ENCODE data around the gene NLGN3.

The NLGN3 gene

DNA sequence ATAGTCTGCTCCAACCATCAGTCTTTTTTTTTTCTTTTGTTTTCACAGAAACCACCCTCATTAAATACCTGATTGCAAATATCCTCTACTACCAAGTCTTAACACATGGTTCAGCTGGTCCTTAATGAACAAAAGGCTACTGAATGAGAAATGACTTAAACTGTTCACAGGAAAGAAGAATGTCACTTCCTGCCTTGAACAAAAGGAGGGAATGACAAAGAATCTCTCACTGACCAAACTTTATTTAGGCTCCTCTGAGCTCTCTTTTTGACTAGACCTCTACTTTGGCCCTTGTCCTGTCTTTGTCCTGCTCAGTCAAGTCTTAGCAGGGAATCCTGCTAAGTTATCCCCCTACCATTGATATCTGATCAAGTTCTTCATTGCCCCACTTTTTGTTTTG is 46.6 kb downstream of the NLGN3 start:
- Histone ChIP-seq H3K9ac (ENCODE audit: low read length) (no peak overlapping the region), H3K4me1 (ENCODE audit: control insufficient read depth, low read depth, low read length) (peaks cover 4% of the 10 kb centered on the region), H3K27ac (ENCODE audit: low read length) (no peak overlapping the region), H3K27me3 (ENCODE audit: control insufficient read depth, insufficient read depth, low read length) (no peaks in the 10 kb centered on the region), H3K36me3 (ENCODE audit: control insufficient read depth, low read depth, low read length) (no peaks in the 10 kb centered on the region), H3K9me3 (ENCODE audit: control insufficient read depth, low read depth, low read length) (peaks cover 8% of the 10 kb centered on the region), H3K4me3 (ENCODE audit: low read length) (no peak overlapping the region)

DNA sequence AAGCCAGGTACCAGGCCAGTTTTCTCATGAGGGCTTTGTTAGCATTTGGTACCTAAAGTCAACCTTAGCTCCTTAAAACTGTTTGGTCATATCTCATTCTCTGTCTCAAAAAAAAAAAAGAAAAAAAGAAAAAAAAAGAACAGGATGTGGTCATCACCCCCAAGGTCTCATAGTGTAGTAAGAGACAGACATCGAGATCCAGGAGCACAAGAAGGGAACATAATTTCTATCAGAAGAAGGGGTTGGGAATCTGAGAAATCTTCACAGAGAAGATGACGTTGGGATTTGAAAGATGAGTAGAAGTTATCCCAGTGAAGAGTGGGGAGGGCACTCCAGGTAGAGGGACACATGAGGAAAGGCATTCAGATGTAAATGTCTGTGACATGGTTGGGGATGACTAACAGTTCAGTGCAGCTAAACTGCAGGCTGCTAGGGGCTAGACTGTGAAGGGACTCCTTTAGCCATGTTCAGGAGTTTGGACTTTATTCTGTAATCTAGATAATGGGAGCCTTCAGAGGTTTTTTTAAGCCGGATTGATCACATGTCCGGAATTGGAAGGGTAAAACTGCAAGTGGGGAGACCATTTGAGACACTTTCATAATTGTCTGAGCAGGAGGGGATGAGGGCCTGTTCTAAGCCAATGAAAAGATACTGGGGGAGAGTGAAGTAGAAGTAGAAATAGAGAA is 51.5 kb downstream of the NLGN3 start:
- peaks cover 3% of the 10 kb centered on the region for H3K9me3 ChIP-seq (ENCODE audit: control insufficient read depth, low read depth, low read length)
- H3K36me3 ChIP-seq (ENCODE audit: control insufficient read depth, low read depth, low read length) = no peaks in the 10 kb centered on the region
- H3K9ac ChIP-seq (ENCODE audit: low read length) = no peak overlapping the region
- no peak overlapping the region for H3K4me3 ChIP-seq (ENCODE audit: low read length)
- H3K27ac ChIP-seq (ENCODE audit: low read length) = peak overlapping the region; percentile 1
- peaks cover under 1% of the 10 kb centered on the region for H3K4me1 ChIP-seq (ENCODE audit: control insufficient read depth, low read depth, low read length)
- no peaks in the 10 kb centered on the region for H3K27me3 ChIP-seq (ENCODE audit: control insufficient read depth, insufficient read depth, low read length)

DNA sequence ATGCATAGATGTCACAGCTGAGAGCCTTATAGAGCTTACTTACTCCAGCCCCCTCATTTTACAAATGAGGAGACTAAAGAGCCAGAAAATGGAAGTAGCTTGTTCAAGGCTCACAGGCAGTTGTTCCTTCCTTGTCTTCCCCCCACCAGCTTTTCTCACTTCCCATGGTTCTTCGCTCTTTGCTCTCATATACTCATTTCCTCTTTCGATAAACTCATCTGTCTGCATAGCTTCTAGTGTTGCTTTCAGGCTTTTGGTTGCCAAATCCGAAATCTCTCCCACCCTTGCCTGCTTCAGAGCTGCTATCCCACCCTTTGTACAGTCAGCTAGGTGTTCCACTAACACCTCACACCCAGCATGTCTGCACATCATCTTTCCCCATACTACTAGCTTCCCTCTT is 53.4 kb downstream of the NLGN3 start:
- Histone ChIP-seq H3K4me1 (ENCODE audit: control insufficient read depth, low read depth, low read length) (no peaks in the 10 kb centered on the region), H3K9me3 (ENCODE audit: control insufficient read depth, low read depth, low read length) (peaks cover 3% of the 10 kb centered on the region), H3K4me3 (ENCODE audit: low read length) (no peak overlapping the region), H3K36me3 (ENCODE audit: control insufficient read depth, low read depth, low read length) (no peaks in the 10 kb centered on the region), H3K9ac (ENCODE audit: low read length) (no peak overlapping the region), H3K27me3 (ENCODE audit: control insufficient read depth, insufficient read depth, low read length) (no peaks in the 10 kb centered on the region), H3K27ac (ENCODE audit: low read length) (no peak overlapping the region)

DNA sequence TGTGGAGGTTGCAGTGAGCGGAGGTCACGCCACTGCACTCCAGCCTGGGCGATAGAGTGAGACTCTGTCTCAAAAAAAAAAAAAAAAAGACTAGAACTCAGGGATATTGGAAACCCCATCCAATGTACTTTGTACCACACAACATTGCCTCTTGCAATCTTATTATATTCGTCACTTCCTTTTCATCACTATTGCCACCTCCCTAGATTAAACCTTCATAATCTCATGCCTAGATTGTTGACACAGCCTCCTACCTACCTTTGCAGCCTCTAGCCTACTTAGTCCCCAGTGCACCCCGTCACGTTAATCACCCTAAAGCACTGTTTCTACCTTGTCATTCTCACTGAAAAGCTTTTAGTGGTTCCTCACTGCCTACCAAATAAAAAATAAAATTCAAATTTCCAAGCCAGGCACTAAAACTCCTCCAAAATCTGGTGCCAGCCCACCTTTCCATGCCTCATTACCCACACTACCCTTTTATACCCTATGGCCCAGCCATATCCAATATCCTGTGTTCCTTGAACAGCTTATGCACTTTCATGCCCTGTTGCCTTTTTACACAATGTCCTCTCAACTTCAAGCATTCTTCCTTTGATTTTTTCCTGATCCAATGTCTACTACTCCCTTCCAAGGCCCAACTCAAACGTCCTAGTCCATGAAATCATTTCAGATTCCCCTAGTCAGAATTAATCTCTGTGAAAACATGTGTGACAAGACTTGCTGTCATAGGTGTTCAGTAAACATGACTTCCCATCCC is 54.8 kb downstream of the NLGN3 start:
- no peak overlapping the region for H3K9ac ChIP-seq (ENCODE audit: low read length)
- H3K36me3 ChIP-seq (ENCODE audit: control insufficient read depth, low read depth, low read length) = no peaks in the 10 kb centered on the region
- no peak overlapping the region for H3K4me3 ChIP-seq (ENCODE audit: low read length)
- H3K27ac ChIP-seq (ENCODE audit: low read length) = no peak overlapping the region
- H3K27me3 ChIP-seq (ENCODE audit: control insufficient read depth, insufficient read depth, low read length) = no peaks in the 10 kb centered on the region
- H3K4me1 ChIP-seq (ENCODE audit: control insufficient read depth, low read depth, low read length) = no peaks in the 10 kb centered on the region
- H3K9me3 ChIP-seq (ENCODE audit: control insufficient read depth, low read depth, low read length) = peaks cover 3% of the 10 kb centered on the region

DNA sequence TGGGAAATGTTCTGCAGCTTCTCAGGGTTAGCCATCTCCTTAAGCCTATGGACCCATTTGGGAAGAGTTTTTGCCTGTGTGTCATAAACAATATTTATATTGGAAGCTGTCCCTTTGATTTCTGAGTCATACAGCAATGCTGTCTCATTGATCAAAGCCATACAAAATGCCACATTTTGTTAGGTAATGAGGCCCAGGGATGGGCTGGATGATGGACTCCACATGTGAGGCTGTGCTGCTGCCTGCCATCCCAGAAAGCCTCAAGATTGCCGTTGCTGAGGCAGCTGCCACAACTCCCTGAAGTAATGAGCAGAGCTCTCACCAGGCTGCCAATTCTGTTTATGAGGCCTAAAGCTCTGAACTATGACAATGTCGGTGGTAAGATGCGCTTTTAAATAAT is 66.2 kb downstream of the NLGN3 start:
- Histone ChIP-seq H3K27ac (ENCODE audit: low read length) (no peak overlapping the region), H3K4me3 (ENCODE audit: low read length) (no peak overlapping the region), H3K9me3 (ENCODE audit: control insufficient read depth, low read depth, low read length) (no peaks in the 10 kb centered on the region), H3K27me3 (ENCODE audit: control insufficient read depth, insufficient read depth, low read length) (no peaks in the 10 kb centered on the region), H3K9ac (ENCODE audit: low read length) (no peak overlapping the region), H3K4me1 (ENCODE audit: control insufficient read depth, low read depth, low read length) (no peaks in the 10 kb centered on the region), H3K36me3 (ENCODE audit: control insufficient read depth, low read depth, low read length) (no peaks in the 10 kb centered on the region)

DNA sequence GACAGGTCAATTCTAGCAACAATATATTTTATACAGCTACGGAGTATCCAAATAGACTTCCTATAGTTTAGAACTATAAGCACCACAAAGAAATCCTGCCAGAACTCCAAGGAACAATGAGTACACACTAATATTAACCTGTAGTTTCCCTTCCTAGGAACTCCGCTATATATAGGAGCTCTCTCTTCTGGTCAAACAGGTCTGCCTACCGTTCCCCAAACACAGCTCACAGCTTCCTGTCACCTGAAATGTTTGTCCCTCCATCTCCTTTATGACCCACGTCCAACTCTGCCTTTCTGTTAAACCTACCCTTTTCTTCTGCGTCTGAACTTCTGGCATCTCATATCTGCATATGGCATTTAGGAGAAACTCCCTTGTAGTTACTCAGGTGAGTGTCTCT is 67.9 kb downstream of the NLGN3 start:
- Histone ChIP-seq H3K4me3 (ENCODE audit: low read length) (no peak overlapping the region), H3K9ac (ENCODE audit: low read length) (no peak overlapping the region), H3K4me1 (ENCODE audit: control insufficient read depth, low read depth, low read length) (peaks cover 4% of the 10 kb centered on the region), H3K27ac (ENCODE audit: low read length) (no peak overlapping the region), H3K9me3 (ENCODE audit: control insufficient read depth, low read depth, low read length) (no peaks in the 10 kb centered on the region), H3K27me3 (ENCODE audit: control insufficient read depth, insufficient read depth, low read length) (no peaks in the 10 kb centered on the region), H3K36me3 (ENCODE audit: control insufficient read depth, low read depth, low read length) (no peaks in the 10 kb centered on the region)

DNA sequence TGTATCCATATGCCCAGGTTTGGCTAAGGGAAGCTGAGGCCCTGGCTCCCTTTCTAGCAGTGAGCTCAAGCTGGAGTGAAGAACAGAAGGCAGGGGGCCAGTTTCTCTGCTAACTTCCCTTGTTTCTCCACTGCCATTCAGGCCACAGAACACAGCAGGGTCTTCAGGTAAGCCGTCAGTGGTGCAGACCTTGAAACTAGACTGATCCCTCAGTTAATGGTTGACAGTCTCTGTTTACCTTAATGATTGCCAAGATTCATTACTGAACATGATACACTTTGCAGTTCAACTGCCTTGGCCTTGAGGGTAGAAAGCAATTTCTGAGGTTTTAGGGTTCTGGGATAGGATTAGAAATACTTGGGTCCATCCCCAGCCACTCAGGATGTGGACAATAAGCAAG is 69.5 kb downstream of the NLGN3 start:
- Histone ChIP-seq H3K4me1 (ENCODE audit: control insufficient read depth, low read depth, low read length) (peaks cover 4% of the 10 kb centered on the region), H3K36me3 (ENCODE audit: control insufficient read depth, low read depth, low read length) (no peaks in the 10 kb centered on the region), H3K27me3 (ENCODE audit: control insufficient read depth, insufficient read depth, low read length) (no peaks in the 10 kb centered on the region), H3K27ac (ENCODE audit: low read length) (no peak overlapping the region), H3K9me3 (ENCODE audit: control insufficient read depth, low read depth, low read length) (no peaks in the 10 kb centered on the region), H3K4me3 (ENCODE audit: low read length) (no peak overlapping the region), H3K9ac (ENCODE audit: low read length) (no peak overlapping the region)

DNA sequence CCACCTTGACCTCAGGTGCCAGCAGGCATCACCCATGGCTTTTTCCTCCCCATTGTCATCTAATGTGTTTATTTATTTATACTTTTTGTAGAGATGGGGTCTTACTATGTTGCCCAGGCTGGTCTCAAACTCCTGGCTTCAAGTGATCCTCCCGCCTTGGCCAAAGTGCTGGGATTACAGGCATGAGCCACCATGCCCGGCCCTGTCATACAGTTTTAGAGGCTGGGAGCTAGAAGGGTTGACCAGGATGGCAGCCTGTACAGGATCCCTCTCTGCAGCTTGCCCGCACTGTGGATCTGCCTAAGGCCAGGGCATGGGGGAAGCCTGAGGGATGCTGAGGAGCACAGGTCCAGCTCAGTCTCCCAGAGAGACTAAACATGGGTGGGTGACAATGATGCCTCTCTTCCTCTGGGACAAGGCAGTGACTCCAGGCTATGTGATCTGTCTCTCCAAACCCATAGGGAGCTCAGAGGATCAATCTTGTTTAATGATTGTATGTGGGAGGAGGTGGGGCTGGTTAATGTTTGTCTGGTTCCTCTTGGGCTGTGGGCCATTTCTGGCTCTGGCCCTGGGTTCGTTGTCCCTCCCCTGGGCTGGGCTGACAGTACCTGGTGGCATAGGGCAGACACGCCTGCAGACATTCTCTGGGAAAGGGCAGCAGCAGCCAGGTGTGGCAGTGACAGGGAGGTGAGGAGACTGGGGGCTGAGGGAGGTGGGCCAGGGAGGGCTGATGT is 70.1 kb downstream of the NLGN3 start:
- Histone ChIP-seq H3K36me3 (ENCODE audit: control insufficient read depth, low read depth, low read length) (no peaks in the 10 kb centered on the region), H3K4me3 (ENCODE audit: low read length) (no peak overlapping the region), H3K27ac (ENCODE audit: low read length) (no peak overlapping the region), H3K9ac (ENCODE audit: low read length) (no peak overlapping the region), H3K27me3 (ENCODE audit: control insufficient read depth, insufficient read depth, low read length) (no peaks in the 10 kb centered on the region), H3K4me1 (ENCODE audit: control insufficient read depth, low read depth, low read length) (peaks cover 4% of the 10 kb centered on the region), H3K9me3 (ENCODE audit: control insufficient read depth, low read depth, low read length) (no peaks in the 10 kb centered on the region)

DNA sequence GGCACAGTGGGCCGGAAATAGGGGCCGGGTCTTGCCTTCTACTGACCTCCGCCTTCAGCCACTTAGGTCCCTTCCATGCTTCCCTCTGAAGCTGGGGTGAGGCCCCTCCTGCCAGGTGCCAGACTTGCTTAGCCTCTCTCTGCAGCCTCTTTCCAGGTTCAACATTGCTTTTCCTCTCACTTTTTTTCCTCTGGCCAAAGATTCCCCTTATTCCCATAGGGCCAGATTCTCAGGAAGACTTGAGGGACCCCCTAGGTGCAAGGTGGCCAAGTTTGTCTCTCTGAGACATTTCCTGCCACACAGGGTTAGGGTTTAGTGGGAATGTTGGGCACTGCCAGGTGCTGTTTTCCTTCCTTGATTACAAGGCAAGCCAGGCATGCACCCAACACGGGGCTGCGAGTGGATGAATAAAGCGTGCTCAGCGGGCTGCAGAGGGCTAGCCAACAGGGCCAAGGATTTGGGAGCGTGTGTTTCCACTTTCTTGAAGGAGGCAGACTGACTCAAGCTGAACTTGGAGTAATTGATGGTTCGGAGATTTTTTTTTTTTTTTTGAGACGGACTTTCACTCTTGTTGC is 70.8 kb downstream of the NLGN3 start:
- Histone ChIP-seq H3K9me3 (ENCODE audit: control insufficient read depth, low read depth, low read length) (no peaks in the 10 kb centered on the region), H3K27ac (ENCODE audit: low read length) (no peak overlapping the region), H3K9ac (ENCODE audit: low read length) (no peak overlapping the region)

DNA sequence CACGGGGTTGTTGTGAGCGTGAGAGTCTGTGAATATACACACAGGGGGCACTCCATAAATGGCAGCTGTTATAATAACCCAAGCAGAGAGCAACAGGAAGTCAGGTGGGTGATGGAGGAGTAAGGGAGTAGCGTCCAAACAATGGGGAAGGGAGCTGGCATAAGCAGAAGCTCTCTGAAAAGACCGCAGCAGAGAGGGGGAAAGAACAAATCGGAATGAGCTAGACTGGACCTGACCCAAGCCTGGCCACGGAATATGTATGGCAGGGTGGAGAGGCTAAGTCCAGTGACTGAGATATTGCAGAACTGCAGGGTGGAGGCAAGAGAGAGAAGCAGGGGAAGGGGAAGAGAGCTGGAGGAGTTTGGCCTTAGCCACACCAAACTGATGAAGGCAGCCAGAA is 71.8 kb downstream of the NLGN3 start:
- H3K4me3 ChIP-seq (ENCODE audit: low read length) = no peak overlapping the region
- no peaks in the 10 kb centered on the region for H3K36me3 ChIP-seq (ENCODE audit: control insufficient read depth, low read depth, low read length)
- no peaks in the 10 kb centered on the region for H3K27me3 ChIP-seq (ENCODE audit: control insufficient read depth, insufficient read depth, low read length)
- H3K9me3 ChIP-seq (ENCODE audit: control insufficient read depth, low read depth, low read length) = peaks cover 2% of the 10 kb centered on the region
- no peak overlapping the region for H3K9ac ChIP-seq (ENCODE audit: low read length)
- H3K27ac ChIP-seq (ENCODE audit: low read length) = no peak overlapping the region
- H3K4me1 ChIP-seq (ENCODE audit: control insufficient read depth, low read depth, low read length) = peaks cover 4% of the 10 kb centered on the region

More for the DNA sequence above, 70.8 kb downstream of the NLGN3 start:
- peaks cover 4% of the 10 kb centered on the region for H3K4me1 ChIP-seq (ENCODE audit: control insufficient read depth, low read depth, low read length)
- H3K27me3 ChIP-seq (ENCODE audit: control insufficient read depth, insufficient read depth, low read length) = no peaks in the 10 kb centered on the region
- no peak overlapping the region for H3K4me3 ChIP-seq (ENCODE audit: low read length)
- no peaks in the 10 kb centered on the region for H3K36me3 ChIP-seq (ENCODE audit: control insufficient read depth, low read depth, low read length)

DNA sequence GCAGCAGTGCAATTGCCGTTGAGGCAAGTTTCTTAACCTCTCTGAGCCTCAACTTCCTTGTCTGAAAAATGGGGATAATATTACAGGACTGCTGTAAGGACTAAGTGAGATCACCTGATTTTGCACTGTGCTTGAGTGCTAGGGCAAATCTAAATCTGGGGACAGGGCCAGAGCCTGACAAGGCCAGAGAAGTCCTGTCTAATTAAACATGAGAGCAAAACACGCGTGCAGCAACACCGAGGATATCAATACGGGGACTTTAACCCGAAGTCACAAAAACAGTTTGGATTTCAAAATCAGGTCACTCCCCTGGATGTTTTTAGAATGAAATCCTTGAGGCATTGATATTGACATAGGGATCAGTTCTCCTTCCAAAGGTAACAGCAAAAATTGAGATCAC is 72.7 kb downstream of the NLGN3 start:
- no peak overlapping the region for H3K27ac ChIP-seq (ENCODE audit: low read length)
- no peak overlapping the region for H3K4me3 ChIP-seq (ENCODE audit: low read length)
- H3K4me1 ChIP-seq (ENCODE audit: control insufficient read depth, low read depth, low read length) = peaks cover 4% of the 10 kb centered on the region
- peaks cover 2% of the 10 kb centered on the region for H3K9me3 ChIP-seq (ENCODE audit: control insufficient read depth, low read depth, low read length)
- no peaks in the 10 kb centered on the region for H3K36me3 ChIP-seq (ENCODE audit: control insufficient read depth, low read depth, low read length)
- no peak overlapping the region for H3K9ac ChIP-seq (ENCODE audit: low read length)
- no peaks in the 10 kb centered on the region for H3K27me3 ChIP-seq (ENCODE audit: control insufficient read depth, insufficient read depth, low read length)
